Measurements from ENCODE around the gene PSMD14.

PSMD14 gene

GRCh38 chr2:161436411-161436810, 128.2 kb downstream of the PSMD14 start:
- FAIRE-seq (no peak), DNase-seq (ENCODE audit: insufficient read length, low spot score) (no peak)
- no peak for TF ChIP-seq CTCF (IDR thresholded peaks at IDR 0.05; ENCODE audit: insufficient read depth, missing control alignments)

- TF ChIP-seq CTCF (IDR thresholded peaks at IDR 0.05; ENCODE audit: insufficient read depth, missing control alignments) = no peak
- FAIRE-seq = no peak
Observed at GRCh38 chr2:161438598-161438997, 130.4 kb downstream of the PSMD14 start.

GRCh38 chr2:161445097-161445496, 136.9 kb downstream of the PSMD14 start:
- FAIRE-seq (no peak), DNase-seq (ENCODE audit: insufficient read length, low spot score) (no peak)
- no peak for TF ChIP-seq CTCF (IDR thresholded peaks at IDR 0.05; ENCODE audit: insufficient read depth, missing control alignments)

More at GRCh38 chr2:161438598-161438997, 130.4 kb downstream of the PSMD14 start:
- DNase-seq (ENCODE audit: insufficient read length, low spot score) = no peak

GRCh38 chr2:161448431-161448830, 140.2 kb downstream of the PSMD14 start:
- TF ChIP-seq CTCF (IDR thresholded peaks at IDR 0.05; ENCODE audit: insufficient read depth, missing control alignments) = no peak
- no peak for DNase-seq (ENCODE audit: insufficient read length, low spot score)
- no peak for FAIRE-seq
